ENCODE data around the gene CRK.

CRK gene

DNA sequence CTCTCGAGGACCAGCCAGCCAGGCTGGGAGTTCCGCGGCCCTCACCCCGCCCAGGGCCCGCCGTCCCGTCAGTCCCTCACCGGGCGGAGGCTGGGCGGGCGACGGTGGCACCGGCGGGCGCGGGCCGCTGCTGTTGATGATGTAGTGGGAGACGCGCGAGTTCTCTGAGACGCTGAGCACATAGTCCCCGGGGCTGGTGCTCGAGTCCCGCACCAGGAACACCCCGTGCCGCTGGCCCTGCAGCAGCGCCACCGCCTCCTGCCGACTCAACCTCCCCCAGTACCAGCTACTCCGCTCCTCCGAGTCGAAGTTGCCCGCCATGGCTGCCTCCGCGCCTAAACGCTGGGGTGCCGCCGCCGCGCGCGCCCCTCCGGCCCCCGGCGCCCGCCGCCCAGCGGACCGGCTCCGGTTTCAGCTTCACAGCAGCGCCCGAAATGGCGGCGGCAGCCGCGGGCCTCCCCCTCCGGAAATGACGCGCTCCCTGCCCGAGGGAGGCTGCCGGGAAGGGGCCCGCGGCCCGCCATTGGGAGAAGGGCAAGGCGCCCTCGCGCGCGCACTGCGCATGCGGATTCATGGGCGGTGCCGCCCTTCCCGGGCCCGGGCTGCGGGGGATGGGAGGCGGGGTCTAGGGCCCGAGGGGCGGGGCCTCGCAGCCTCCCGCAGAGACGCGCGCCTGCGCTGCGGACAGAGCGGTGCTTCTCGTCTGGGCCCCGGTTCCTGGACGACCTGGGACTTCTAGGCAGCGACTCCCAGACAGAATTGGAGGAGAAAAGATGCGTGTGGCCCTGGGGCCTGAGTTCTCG is at the start of gene CRK:
Gene CRK (minus strand): TSS at position 436 of the 803 bp plus-strand sequence. CDS start 115 bp downstream, at position 321.
- peak; percentile 95 to 96 for DNase-seq (ENCODE audit: low read depth in 2 of 2)

- no peak for DNase-seq (ENCODE audit: low read depth in 2 of 2)
Measured at GRCh38 chr17:1505586-1505985, 49.6 kb upstream of the CRK start.

- DNase-seq (ENCODE audit: low read depth in 2 of 2) = no peak
Measured at GRCh38 chr17:1504866-1505265, 48.8 kb upstream of the CRK start.

GRCh38 chr17:1503699-1504098 is 47.7 kb upstream of the CRK start:
- DNase-seq (ENCODE audit: low read depth in 2 of 2) = no peak

DNA sequence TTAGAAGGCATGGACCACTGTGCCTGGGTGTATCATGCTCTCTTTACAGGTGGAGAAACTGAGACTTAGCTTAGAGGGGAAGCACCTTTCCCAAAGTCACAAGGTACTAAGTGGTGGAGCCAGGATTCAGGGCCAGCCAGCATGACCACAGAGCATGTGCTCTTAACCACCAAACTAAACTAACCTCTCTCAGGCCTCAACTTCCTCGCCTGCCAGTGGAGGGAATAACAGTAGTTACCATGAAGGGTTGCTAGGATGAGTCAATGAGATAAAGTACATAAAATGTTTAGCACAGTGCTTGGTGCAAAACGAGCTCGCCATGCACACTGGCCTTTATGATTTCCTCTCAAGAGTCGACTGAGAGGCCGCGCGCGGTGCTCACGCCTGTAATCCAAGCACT is 42.8 kb upstream of the CRK start:
- no peak for DNase-seq (ENCODE audit: low read depth in 2 of 2)

DNA sequence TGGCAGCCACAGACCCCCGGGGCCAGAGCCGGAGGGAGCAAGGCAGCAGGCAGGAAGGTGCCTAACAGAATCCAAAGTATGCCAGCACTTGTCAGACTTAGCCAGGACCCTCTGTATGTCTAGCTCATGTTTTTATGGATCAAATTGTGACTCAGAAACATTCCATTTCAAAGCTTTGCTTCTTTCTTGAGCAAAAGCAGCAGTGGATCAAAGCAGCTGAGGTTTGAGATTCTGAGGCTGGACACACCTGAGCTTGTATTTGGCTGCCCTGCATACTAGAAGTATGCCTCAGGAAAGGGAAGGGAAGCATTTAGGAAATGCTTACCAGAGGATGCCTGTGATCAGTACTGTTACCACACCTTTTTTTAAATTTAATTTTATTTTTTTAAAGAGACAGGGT is 42.2 kb upstream of the CRK start:
- no peak for DNase-seq (ENCODE audit: low read depth in 2 of 2)

GRCh38 chr17:1497831-1498230 is 41.8 kb upstream of the CRK start:
- no peak for DNase-seq (ENCODE audit: low read depth in 2 of 2)

DNA sequence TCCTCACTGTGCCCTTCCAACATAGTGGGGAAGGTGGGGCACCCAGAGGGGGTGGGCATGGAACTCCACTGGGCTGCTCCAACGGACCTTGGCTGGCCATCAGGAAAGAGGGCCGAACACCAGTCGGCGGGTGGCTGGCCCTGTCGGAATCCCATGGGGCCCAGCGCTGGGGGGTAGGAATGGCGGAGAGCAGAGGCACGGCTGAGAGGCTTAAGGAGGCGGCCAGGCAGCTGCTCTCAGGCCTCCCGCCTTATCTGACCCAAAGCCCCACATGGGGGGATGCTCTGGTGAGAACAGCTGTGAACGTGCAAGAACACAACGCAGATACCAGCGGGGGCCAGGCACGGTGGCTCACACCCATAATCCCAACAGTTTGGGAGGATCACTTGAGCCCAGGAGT is 40.8 kb upstream of the CRK start:
- no peak for DNase-seq (ENCODE audit: low read depth in 2 of 2)

DNA sequence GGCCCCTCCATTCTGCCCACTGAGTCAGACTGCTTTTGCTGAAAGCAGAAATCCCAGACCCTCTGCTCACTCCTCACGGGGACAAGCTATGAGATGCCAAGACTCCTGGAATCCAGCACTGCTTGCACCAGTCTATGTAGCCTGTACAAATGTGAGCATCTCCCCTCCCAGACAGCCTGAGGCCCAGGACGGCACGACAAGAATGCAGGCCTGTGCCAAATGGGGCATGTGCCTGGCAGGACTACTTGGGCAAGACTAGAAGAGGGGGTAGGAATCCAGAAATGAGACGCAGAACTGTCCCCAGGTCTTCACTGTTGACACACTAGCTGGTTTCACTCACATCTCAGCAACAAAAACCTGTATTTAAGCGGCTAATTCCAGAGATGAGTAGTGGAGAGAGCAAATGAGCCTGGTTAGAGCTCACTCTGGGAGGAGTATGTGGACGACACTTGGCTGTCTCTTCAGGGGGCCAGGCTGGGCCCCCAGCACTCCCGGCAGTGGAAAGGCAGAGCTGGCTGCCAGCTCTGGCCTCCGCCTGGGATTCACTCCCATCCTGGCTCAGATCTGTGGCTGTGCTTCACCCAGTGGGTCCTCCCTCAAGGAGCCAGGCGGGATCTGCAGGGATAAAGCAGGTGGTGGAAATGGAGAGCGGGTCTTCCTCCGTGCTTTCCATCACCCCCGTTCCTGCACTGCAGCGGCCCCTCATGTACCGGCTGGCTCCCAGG is 39.4 kb upstream of the CRK start:
- no peak for DNase-seq (ENCODE audit: low read depth in 2 of 2)

DNA sequence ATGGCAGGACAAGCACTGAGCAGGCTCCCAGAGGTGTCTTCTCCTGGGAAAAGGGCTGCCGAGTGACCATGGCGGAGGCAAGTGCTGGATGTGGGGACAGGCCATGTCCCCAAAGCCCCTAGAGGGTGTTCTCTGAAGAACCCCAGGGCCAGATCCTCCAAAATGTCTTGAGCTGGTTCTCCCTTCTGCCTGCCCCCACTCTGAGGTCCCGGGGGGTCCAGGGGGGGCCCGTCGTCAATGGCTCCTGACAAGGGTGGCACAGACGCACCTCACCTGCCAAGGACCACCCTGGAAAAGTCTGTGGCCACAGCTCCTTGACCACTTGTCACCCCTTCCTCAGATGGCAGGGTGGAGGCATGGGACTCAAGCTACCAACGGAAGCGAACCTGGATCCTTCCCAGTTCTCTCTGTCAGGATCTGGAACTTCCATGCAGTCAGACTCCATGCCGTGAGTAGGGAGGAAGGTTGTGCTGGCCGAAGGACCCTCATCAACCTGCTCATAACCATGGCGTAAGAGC is 38.8 kb upstream of the CRK start:
- DNase-seq (ENCODE audit: low read depth in 2 of 2) = no peak

- no peak for DNase-seq (ENCODE audit: low read depth in 2 of 2)
Measured at GRCh38 chr17:1494203-1494602, 38.2 kb upstream of the CRK start.

DNA sequence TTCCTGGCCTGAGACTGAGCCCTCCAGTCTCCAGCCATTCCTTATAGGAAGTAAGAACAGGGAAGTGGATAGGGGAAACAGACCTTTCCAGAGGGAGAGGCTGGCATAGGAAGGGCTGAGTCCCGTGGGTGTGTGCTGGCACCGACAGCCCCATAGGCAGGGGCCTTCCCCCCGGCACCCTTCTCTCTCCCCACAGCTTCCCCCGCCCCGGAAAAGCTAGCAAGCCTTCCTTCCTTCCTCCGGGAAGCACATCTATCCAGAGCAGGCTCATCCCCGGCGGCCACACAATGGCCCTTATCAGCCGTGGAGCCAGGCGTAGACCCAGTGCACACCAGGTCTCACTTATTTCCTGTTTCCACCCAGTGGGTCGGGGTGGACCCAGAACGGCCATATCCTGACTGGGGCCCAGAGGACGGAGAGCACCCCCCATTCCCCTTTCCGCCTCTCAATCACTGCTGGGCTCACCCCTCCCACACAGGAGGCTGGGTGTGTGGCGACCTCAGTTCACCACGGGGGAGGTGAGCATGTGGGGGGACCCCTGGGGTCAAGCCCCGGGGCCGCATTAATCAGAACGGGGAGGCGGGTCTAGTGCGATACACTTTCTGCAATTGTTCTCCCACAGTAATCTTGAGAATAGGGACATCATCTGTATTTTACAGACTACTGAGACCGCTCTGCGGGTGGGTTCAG is 37.4 kb upstream of the CRK start:
- no peak for DNase-seq (ENCODE audit: low read depth in 2 of 2)

DNA sequence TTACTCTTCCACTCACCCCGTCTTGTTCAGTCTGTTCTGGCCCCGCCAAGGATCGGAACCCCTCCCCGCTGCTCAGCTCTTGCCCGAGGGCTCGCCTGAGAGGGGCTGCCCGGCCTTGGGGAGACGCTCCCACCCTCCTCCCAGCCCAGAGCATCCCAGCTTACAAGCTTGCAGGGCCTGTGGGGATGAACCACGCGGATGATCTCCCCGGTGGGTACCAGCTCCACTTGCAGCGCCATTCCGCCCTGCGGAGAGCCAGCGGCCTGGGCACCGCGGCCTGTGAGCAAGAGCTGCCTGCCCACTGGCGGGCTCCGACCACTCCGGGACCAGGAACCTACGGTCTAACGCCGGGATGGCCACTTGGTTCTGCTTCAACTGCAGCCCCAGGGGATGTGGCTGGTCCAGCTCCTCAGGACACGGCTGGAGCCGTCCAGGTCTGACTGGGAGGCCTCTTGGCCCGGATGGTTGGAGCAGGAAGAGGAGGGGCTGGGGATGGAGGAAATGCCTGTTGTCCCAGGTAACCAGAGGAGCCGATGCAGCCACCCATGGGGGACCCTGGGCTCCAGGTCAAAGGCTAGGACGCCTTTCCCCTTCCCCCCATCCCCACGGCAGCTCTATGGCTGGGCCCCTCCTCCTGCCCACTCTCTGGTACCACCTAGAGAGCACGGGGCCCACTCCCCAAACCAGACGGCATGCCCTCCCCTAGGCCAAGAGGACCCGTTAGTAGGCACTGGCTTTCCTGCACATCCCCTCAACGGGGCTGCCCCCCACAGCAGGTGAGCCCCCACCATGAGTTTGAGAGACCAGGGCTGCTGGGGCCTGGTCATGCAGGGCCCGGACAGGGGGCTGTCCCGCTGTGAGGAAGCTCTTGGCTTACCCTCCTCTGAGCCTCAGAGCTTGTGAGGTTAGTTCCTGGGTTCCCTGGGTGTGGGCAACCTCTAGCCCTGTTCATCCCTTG is 36.5 kb upstream of the CRK start, which contains the start of gene MYO1C:
Gene MYO1C (minus strand): TSS at position 438 of the 958 bp plus-strand sequence. CDS start 199 bp downstream, at position 239.
- no peak for DNase-seq (ENCODE audit: low read depth in 2 of 2)

- no peak for DNase-seq (ENCODE audit: low read depth in 2 of 2)
Measured at GRCh38 chr17:1491443-1492248, 35.6 kb upstream of the CRK start.

DNA sequence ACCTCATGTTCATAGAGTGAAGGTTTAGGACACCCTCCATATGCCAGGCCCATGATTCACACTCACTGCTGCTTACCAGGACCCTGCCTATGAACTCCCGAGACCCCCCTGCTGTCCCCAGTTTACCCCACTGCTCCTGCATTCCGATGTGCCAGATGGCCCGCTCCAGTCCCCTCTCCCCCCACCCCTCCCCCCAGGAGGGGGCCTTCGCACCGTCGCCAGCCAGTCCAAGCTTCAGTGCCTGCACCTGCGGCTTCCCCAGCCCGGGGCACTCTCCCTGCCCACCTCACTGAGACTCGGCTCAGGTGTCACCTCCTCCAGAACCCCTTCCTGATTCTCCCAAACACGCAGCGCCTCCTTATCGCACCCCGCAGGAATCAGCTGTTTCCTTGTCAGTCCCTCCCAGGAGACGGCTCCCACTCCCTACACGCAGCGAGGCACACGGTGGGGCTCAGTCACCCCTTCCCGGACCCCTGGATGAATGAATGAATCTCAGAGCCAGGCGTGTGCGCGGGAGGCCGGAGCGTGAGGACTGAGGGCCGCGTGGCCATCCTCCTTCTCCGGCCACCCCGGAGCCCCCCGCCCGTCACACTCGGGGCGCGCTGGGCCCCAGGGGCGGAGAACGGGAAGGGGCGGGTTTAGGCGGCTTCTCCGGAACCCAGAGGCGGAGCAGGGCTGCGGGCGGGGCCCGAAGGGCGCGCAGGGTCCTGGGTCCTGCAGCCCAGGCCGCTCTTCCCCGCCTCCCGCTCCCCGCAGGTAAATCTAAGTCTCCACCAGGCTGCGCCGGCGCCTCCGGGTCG is 34.8 kb upstream of the CRK start:
- peak in 1 of 2 donors; percentile 26 for DNase-seq (ENCODE audit: low read depth in 2 of 2)

DNA sequence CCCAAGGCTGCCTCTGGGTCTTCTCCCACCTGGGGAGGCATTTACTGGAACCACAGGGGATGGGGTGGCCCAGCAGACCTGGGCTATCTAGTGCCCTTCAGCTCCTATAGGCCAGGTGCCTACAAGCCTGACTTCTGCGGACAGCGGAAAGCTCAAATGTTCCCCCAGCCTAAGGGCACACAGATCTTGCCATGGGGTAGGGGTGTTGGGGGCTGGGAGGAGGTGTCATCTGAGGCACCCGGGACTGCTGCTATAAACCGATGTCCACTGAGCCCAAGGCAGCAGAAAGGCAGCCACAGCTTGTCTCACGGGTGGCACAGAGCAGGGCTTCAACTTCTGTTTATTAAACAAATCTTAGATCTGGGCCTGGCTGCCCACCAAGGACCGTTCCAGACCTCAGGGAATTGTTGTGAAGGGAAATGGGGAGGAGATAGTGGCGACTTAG is 32.8 kb upstream of the CRK start:
- no peak for DNase-seq (ENCODE audit: low read depth in 2 of 2)

- peak; percentile 36 to 45 for DNase-seq (ENCODE audit: low read depth in 2 of 2)
Measured at GRCh38 chr17:1487939-1488825, 32.1 kb upstream of the CRK start.

Measured in activated CD8-positive, alpha-beta memory T cell treated with anti-CD3 and anti-CD28 coated beads for 4 hours (primary cell).